GM12801 (cell line): ENCODE measurements around the gene WASF2.

Source experiments
- CTCF ChIP-seq: IDR thresholded peaks from one replicate; pipeline ENCODE4 v1.5.1; 2011; ENCODE audit warnings: control low read depth; ENCODE audit not compliant: insufficient read length; ENCODE audit errors: extremely low read depth

The WASF2 gene

GRCh38 chr1:27356619-27357280 is 133.2 kb downstream of the WASF2 start:
- TF ChIP-seq CTCF, result no peak

GRCh38 chr1:27356277-27356618 is 133.7 kb downstream of the WASF2 start:
- no peak for TF ChIP-seq CTCF

GRCh38 chr1:27355683-27356082 is 134.3 kb downstream of the WASF2 start:
- no peak for TF ChIP-seq CTCF
